Lower lobe of right lung (tissue), 2 donors: ENCODE results near the gene FRMD3. TPM values are rescaled to one million over a fixed set of nuclear protein-coding genes. Genes with fewer than 3 reads are reported as not detected.
A peak's percentile ranks its signal among the peaks of the same experiment; 100 is the strongest.

ENCODE experiments used
- ATAC-seq, 2 donors: fragments of 200-7000 bp; cut with Tn5 transposase; one replicate each; pipeline ENCODE4 v1.9.1; 2020 to 2022; ENCODE audit warnings: mild to moderate bottlenecking in 2 of 2, moderate library complexity in 2 of 2
- DNase-seq: peaks from one replicate; pipeline ENCODE4 v3.0.0-alpha.2; 2020
- H3K27ac ChIP-seq: fragments of 200-600 bp; one replicate; pipeline ENCODE4 v1.8.0; 2022
- H3K27me3 ChIP-seq: fragments of 200-600 bp; one replicate; pipeline ENCODE4 v1.8.0; 2022; ENCODE audit warnings: low read depth
- H3K36me3 ChIP-seq: fragments of 200-600 bp; one replicate; pipeline ENCODE4 v1.8.0; 2022; ENCODE audit warnings: mild to moderate bottlenecking
- H3K4me1 ChIP-seq: fragments of 200-600 bp; one replicate; pipeline ENCODE4 v1.8.0; 2022
- H3K4me3 ChIP-seq: fragments of 200-600 bp; one replicate; pipeline ENCODE4 v1.8.0; 2022; ENCODE audit warnings: mild to moderate bottlenecking
- H3K9me3 ChIP-seq: fragments of 200-600 bp; one replicate; pipeline ENCODE4 v1.8.0; 2022
- intact Hi-C: fragments of 100-400 bp; cut with DNase I; formaldehyde crosslinking; loops from one replicate; pipeline ENCODE4 v1.11.0; 2022
- total RNA-seq: library from RNA; stranded (reverse); fragmentation: NEBNext Ultra II Directional; extraction: Animal tissue kit (Norgen Biotek cat#: 25700); gene quantifications from one replicate; pipeline ENCODE4 v1.2.1, GENCODE V29; 2021
- TF ChIP-seq, protein P1 (sequence below): fragments of 200-600 bp; IDR thresholded peaks from one replicate; pipeline ENCODE4 v1.8.0; 2022; ENCODE audit warnings: antibody characterized with exemption, mild to moderate bottlenecking
- donor health status: DM: no; HTN: yes; CAD: no; lungs with severe emphysema.

The FRMD3 gene
- total RNA-seq, 1 donor from 2014 or later = 9.7 TPM

GRCh38 chr9:83449983-83450382 is 88.2 kb downstream of the FRMD3 start:
- DNase-seq (no peak), ATAC-seq (no peak)
- Histone ChIP-seq H3K27ac (no peak overlapping the region), H3K9me3 (no peaks in the 10 kb centered on the region), H3K27me3 (no peaks in the 10 kb centered on the region), H3K4me1 (no peaks in the 10 kb centered on the region), H3K4me3 (no peak overlapping the region), H3K36me3 (no peaks in the 10 kb centered on the region)
- TF ChIP-seq, protein P1, sequence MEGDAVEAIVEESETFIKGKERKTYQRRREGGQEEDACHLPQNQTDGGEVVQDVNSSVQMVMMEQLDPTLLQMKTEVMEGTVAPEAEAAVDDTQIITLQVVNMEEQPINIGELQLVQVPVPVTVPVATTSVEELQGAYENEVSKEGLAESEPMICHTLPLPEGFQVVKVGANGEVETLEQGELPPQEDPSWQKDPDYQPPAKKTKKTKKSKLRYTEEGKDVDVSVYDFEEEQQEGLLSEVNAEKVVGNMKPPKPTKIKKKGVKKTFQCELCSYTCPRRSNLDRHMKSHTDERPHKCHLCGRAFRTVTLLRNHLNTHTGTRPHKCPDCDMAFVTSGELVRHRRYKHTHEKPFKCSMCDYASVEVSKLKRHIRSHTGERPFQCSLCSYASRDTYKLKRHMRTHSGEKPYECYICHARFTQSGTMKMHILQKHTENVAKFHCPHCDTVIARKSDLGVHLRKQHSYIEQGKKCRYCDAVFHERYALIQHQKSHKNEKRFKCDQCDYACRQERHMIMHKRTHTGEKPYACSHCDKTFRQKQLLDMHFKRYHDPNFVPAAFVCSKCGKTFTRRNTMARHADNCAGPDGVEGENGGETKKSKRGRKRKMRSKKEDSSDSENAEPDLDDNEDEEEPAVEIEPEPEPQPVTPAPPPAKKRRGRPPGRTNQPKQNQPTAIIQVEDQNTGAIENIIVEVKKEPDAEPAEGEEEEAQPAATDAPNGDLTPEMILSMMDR = no peak
- intact Hi-C loops = no loop called here

DNA sequence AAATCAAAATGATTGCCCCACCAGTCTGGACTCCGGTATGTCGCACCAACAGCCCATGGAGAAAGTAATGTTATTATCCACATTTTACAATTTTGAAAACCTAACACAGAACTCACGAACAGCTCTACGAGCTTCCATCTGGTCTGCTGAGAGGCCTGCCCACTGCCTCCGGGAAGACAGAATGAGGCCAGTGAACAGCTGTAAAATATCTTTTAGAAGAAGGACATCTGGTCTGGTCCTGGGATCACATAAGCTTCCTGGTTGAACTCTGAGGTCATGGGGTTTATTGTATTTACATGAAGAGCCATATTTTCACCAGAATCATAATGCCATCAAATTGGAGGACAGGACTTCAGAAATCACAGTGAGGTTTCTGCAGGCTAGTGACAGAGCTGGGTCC is 89.0 kb downstream of the FRMD3 start:
- TF ChIP-seq, protein P1 = no peak
- Histone ChIP-seq H3K27ac (peak overlapping the region; percentile 54), H3K4me3 (no peak overlapping the region), H3K27me3 (no peaks in the 10 kb centered on the region), H3K36me3 (no peaks in the 10 kb centered on the region), H3K4me1 (no peaks in the 10 kb centered on the region), H3K9me3 (no peaks in the 10 kb centered on the region)
- intact Hi-C loops = no loop called here
- DNase-seq (no peak), ATAC-seq (peak; percentile 22 to 62)

DNA sequence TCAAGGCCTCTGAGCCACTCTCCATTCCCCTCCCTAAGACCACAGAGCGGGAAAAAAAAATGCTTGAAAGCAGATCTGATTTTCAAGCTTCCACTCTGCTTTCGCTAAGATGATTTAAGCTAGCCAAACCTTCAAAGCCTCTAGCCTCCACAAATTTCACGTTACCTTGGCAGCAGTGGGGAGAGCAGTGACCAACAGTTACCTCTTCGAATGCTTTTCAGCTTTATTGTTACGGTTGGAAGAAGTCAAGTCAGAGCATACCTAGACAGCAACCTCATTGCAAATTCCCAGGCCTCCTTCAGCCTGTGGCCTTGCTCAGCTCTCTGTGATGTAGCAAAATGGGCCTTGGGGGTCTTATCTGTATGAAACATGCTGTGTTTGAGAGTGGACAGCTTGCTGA is 89.6 kb downstream of the FRMD3 start:
- DNase-seq (no peak), ATAC-seq (no peak)
- TF ChIP-seq, protein P1 = no peak
- Histone ChIP-seq H3K27ac (peak overlapping the region; percentile 54), H3K36me3 (no peaks in the 10 kb centered on the region), H3K4me3 (no peak overlapping the region), H3K9me3 (no peaks in the 10 kb centered on the region), H3K27me3 (no peaks in the 10 kb centered on the region), H3K4me1 (no peaks in the 10 kb centered on the region)
- intact Hi-C loops = no loop called here

- intact Hi-C loops = no loop called here
- Histone ChIP-seq H3K9me3 (no peaks in the 10 kb centered on the region), H3K36me3 (no peaks in the 10 kb centered on the region), H3K27me3 (no peaks in the 10 kb centered on the region), H3K4me1 (no peaks in the 10 kb centered on the region), H3K27ac (no peak overlapping the region), H3K4me3 (no peak overlapping the region)
- TF ChIP-seq, protein P1 = no peak
- ATAC-seq (no peak), DNase-seq (no peak)
These were observed 90.8 kb downstream of the FRMD3 start for GRCh38 chr9:83447351-83447750.

DNA sequence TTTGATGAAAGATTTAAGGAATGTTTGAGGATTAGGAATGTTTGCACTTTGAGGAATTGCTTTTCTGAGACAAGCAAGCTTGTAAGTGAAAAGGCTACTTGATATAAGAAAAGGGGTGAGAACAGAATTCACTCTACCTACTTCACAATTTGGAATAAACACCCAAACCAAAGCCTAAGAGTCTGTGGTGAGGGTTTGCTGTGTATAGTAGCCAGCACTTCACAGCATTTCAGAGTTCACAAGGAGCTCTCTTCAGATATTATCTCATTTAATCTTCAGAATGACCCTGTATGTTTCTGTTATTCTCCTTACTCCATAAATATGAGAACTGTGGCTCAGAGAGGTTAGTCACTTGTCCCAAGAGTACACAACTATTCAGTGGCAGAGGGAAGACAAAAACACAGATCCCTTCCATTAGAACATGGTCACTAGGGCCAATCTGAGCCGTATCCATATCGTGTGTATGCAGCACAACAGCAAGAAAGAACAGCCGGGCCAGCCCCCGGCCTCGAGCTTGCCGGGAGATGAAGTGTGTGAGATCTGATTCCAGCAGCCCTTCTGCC is 92.4 kb downstream of the FRMD3 start:
- DNase-seq = no peak

More for the DNA sequence above, 92.4 kb downstream of the FRMD3 start:
- Histone ChIP-seq H3K9me3 (no peaks in the 10 kb centered on the region), H3K27ac (no peak overlapping the region), H3K36me3 (no peaks in the 10 kb centered on the region), H3K27me3 (no peaks in the 10 kb centered on the region), H3K4me3 (no peak overlapping the region), H3K4me1 (peaks cover 9% of the 10 kb centered on the region)
- peak; percentile 39 to 62 for ATAC-seq
- TF ChIP-seq, protein P1 = no peak
- intact Hi-C loops = no loop called here
